Heart left ventricle (tissue), 16 donors: Measurements from ENCODE around the gene MAPT. TPM values are rescaled to one million over a fixed set of nuclear protein-coding genes. Genes with fewer than 3 reads are reported as not detected.

Source experiments
- ATAC-seq, 4 donors: fragments of 200-7000 bp; cut with Tn5 transposase; one replicate each; pipeline ENCODE4 v1.9.1; 2020 to 2022; ENCODE audit warnings: moderate library complexity in 4 of 4, mild to moderate bottlenecking in 3 of 4, moderate number of reproducible peaks in 1 of 4
- DNase-seq, 5 donors: peaks; one replicate each; pipeline ENCODE4 v3.0.0-alpha.2; 2020
- H3K27ac ChIP-seq, 12 donors: fragments of 200-600 bp; sonication (generic) in 4 of 12; one replicate each; pipeline versions ENCODE4 v1.5.0 to v1.8.0; 2016 to 2022; ENCODE audit warnings: mild to moderate bottlenecking in 2 of 12
- H3K27me3 ChIP-seq, 9 donors: fragments of 200-600 bp; sonication (generic) in 2 of 9; one replicate each; pipeline versions ENCODE4 v1.5.1 to v1.8.0; 2016 to 2022; ENCODE audit warnings: mild to moderate bottlenecking in 3 of 9
- H3K36me3 ChIP-seq, 9 donors: fragments of 200-600 bp; sonication (generic) in 2 of 9; one replicate each; pipeline versions ENCODE4 v1.5.0 to v1.8.0; 2018 to 2022; ENCODE audit warnings: mild to moderate bottlenecking in 2 of 9
- H3K4me1 ChIP-seq, 12 donors: fragments of 200-600 bp; sonication (generic) in 4 of 12; one replicate each; pipeline versions ENCODE4 v1.5.0 to v1.8.0; 2016 to 2022; ENCODE audit warnings: mild to moderate bottlenecking in 3 of 12
- H3K4me3 ChIP-seq, 12 donors: fragments of 200-600 bp; sonication (generic) in 4 of 12; one replicate each; pipeline versions ENCODE4 v1.5.0 to v1.8.0; 2017 to 2022; ENCODE audit warnings: mild to moderate bottlenecking in 9 of 12, moderate library complexity in 4 of 12
- H3K9me3 ChIP-seq, 12 donors: fragments of 200-600 bp; sonication (generic) in 4 of 12; one replicate each; pipeline versions ENCODE4 v1.5.0 to v1.8.0; 2016 to 2022; ENCODE audit warnings: mild to moderate bottlenecking in 1 of 12
- POLR2A ChIP-seq, 2 donors: fragments of 450-650 bp; IDR thresholded peaks; one replicate each; pipeline ENCODE4 v1.6.1; 2017; ENCODE audit warnings: antibody characterized with exemption in 2 of 2, mild to moderate bottlenecking in 2 of 2, moderate library complexity in 2 of 2
- WGBS, 4 donors: extraction: QIAGEN DNeasy Blood & Tissue Kit in 2 of 4; methylation state at CpG; one replicate each; pipeline versions ENCODE4 v1.1.5 to v1.1.7; 2013 to 2018; 5-methylcytosine and 5-hydroxymethylcytosine counted together
- intact Hi-C, 10 donors: fragments of 100-400 bp; cut with DNase I; formaldehyde crosslinking; loops; one replicate each; pipeline versions ENCODE4 v1.11.1 to v1.14.2; 2022
- polyA plus RNA-seq, 2 donors: library from polyadenylated mRNA; stranded (reverse); fragments of 200-250 nt; gene quantifications; one replicate each; pipeline ENCODE4 v1.2.3, GENCODE V29; 2013
- total RNA-seq, 9 donors: library from RNA; depleted of rRNA in 2 of 9; stranded (reverse); fragments of >200 nt in 2 of 9; fragmentation: NEBNext Ultra II Directional in 3 of 9; extraction: Animal tissue kit (Norgen Biotek cat#: 25700) in 3 of 9; gene quantifications; one replicate each; pipeline versions ENCODE4 v1.1.0 to v1.2.4, GENCODE V29; 2016 to 2023
- TF ChIP-seq, protein P1 (sequence below), 12 donors: fragments of 200-600 bp; sonication (generic) in 4 of 12; IDR thresholded peaks; one replicate each; pipeline versions ENCODE4 v1.5.0 to v1.8.0; 2018 to 2022; ENCODE audit warnings: antibody characterized with exemption in 12 of 12, mild to moderate bottlenecking in 5 of 12
- donor health status: ischemic (EF 13 %, LVEDD 7.1; RV severe dilation, severe dysfunction).
- donor health status: healthy with polysubstance abuse.
- donor health status: DM: no; HTN: yes; CAD: no.
- donor health status: DM: no; HTN: no; CAD: no.
- donor health status: ischemic (EF 25% LVEDD 6.9; RV normal size, moderate dysfunction).
- donor health status: ischemic (EF 25% LVEDD 5.7; RV mildly dilated, moderate dysfunction).
- donor health status: healthy.
- donor health status: DM: yes; HTN: yes; CAD: no.
- donor health status: ischemic (EF 35%, LVEDD 5.7; RV mildly dilated, moderate dysfunction).
- donor health status: nonischemic (EF 11% LVEDD 7.7; RV severe dilation, severe dysfunction).
- donor health status: DM: yes; HTN: yes; CAD: no.
- donor health status: PGD.
- donor health status: ischemic (EF 29% LVEDD 5.4; RV normal size, mild dysfunction).
- donor health status: nonischemic (EF 23%, LVEDD 6.1; RV moderate dilation, normal function).

The MAPT gene
- total and polyA plus RNA-seq, 11 donors: 2.9 to 70.4 (median 29.3) TPM

DNA sequence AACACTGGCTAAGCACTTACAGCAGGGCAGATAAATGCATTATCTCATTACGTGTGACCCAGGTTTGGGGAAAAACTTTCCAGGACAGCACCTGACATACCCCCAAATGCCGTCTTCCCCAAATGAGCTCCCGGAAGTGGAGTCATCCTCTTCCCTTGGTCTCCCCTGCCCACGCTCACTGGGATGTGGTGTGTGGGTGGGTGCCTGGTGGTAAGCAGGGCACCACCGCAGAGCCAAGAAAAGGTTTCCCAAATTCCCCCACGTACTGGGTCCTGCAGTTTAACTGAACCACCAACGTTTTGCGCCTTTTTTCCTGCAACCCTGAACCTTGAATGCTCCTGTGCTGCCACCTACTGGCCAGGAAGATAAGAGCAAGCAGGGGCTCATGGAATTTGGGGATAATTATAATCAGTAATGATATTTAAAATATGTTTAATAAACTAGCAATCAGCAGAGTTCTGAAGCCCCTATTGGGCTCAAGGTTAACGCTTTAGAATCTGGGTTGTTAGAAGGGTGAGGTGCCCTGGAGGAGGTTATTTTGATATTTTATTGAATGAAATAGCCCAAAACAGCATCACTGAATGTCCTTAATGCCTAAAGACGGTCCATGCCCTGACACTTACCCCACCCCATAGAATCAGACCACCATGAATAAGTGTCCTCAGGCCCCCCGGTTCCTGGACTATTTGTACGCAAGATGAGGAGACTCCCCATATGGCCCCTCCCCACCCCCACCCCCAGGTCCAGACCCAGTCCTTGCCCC is 41.6 kb upstream of the MAPT start:
- TF ChIP-seq, protein P1, sequence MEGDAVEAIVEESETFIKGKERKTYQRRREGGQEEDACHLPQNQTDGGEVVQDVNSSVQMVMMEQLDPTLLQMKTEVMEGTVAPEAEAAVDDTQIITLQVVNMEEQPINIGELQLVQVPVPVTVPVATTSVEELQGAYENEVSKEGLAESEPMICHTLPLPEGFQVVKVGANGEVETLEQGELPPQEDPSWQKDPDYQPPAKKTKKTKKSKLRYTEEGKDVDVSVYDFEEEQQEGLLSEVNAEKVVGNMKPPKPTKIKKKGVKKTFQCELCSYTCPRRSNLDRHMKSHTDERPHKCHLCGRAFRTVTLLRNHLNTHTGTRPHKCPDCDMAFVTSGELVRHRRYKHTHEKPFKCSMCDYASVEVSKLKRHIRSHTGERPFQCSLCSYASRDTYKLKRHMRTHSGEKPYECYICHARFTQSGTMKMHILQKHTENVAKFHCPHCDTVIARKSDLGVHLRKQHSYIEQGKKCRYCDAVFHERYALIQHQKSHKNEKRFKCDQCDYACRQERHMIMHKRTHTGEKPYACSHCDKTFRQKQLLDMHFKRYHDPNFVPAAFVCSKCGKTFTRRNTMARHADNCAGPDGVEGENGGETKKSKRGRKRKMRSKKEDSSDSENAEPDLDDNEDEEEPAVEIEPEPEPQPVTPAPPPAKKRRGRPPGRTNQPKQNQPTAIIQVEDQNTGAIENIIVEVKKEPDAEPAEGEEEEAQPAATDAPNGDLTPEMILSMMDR (IDR thresholded peaks at IDR 0.05): peak; percentile 79 to 91 (median 86)
- no peak for TF ChIP-seq POLR2A (IDR thresholded peaks at IDR 0.05)
- no peak for ATAC-seq
- intact Hi-C loops: loop anchor here in 8 of 10 donors (1.0 to 5.0 kb wide), 4 partner anchors 130 to 215 kb away; no protein-coding TSS in a partner anchor
- WGBS, 4 donors: 25 to 30% (median 26%) methylated on average over 12 of the region's 12 CpGs
- Histone ChIP-seq H3K27me3 (peaks cover 0 to 23% (median 0%) of the 10 kb centered on the region in 9 donors), H3K4me3 (no peak overlapping the region), H3K4me1 (peaks cover 0 to 3% (median 0%) of the 10 kb centered on the region in 12 donors), H3K36me3 (no peaks in the 10 kb centered on the region), H3K9me3 (no peaks in the 10 kb centered on the region), H3K27ac (no peak overlapping the region)
- peak in 2 of 5 donors; percentile 40 to 48 for DNase-seq

DNA sequence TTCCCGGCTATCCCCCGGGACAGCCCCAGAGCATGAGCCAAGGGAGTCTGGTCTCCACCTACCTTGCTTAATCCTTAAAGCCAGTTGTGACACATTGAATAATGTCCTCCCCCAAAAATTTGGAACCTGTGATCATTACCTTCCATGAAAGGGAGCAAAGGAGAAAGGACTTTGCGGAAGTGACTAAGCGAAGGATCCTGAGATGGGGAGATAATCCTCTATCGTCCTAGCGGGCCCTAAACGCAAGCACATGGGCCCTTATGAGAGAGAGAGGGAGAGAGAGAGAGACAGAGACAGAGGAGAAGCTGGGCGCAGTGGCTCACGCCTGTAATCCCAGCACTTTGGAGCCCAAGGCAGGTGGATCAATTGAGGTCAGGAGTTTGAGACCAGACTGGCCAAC is 40.1 kb upstream of the MAPT start:
- no peak for DNase-seq
- no peaks in the 10 kb centered on the region for H3K9me3 ChIP-seq
- no peaks in the 10 kb centered on the region for H3K4me1 ChIP-seq
- WGBS, 4 donors: 78 to 80% (median 80%) methylated on average over 9 of the region's 9 CpGs
- no peaks in the 10 kb centered on the region for H3K36me3 ChIP-seq
- H3K27ac ChIP-seq: no peak overlapping the region
- intact Hi-C loops: loop anchor here in 8 of 10 donors (5.0 kb wide), 3 partner anchors 132 to 217 kb away; no protein-coding TSS in a partner anchor
- ATAC-seq: no peak
- TF ChIP-seq POLR2A (IDR thresholded peaks at IDR 0.05): no peak
- TF ChIP-seq, protein P1 (IDR thresholded peaks at IDR 0.05): no peak
- peaks cover 0 to 23% (median 2%) of the 10 kb centered on the region in 9 donors for H3K27me3 ChIP-seq
- no peak overlapping the region for H3K4me3 ChIP-seq

DNA sequence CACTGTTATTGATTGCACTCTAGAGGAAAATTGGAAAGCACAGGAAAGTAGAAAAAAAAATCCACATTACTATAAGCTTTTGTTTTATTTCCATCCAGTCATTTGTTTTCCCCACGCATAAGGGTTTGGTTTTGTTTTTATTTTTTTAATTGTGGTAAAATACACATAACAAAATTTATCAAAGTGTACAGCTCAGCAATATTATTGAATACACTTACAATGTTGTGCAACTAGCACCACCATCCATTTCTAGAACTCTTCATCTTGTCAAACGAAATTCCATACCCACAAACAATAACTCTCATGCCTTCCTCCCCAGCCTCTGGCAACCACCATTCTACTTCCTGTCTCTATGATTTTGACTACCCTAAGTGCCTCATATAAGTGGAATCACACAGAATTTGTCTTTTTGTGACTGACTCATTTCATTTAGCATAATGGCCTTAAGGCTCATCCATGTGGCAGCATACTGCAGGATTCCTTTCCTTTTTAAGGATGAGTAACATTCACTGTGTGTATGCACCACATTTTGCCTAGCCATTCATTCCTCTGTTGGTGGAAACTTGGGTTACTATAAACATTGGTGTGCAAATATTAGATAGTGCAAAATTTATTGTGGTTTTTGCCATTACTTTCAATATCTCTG is 38.5 kb upstream of the MAPT start:
- Histone ChIP-seq H3K9me3 (no peaks in the 10 kb centered on the region), H3K27me3 (peaks cover 0 to 23% (median 2%) of the 10 kb centered on the region in 9 donors), H3K27ac (no peak overlapping the region), H3K36me3 (no peaks in the 10 kb centered on the region), H3K4me3 (no peak overlapping the region), H3K4me1 (no peaks in the 10 kb centered on the region)
- 66 to 71% (median 70%) methylated on average over 2 of the region's 2 CpGs for WGBS, 4 donors
- no peak for ATAC-seq
- DNase-seq: no peak
- TF ChIP-seq, protein P1 (IDR thresholded peaks at IDR 0.05): no peak
- no peak for TF ChIP-seq POLR2A (IDR thresholded peaks at IDR 0.05)
- intact Hi-C loops: no loop called here
